OCI-LY7 (cell line): ENCODE results near the gene ACKR2. TPM values are rescaled to one million over a fixed set of nuclear protein-coding genes. Genes with fewer than 3 reads are reported as not detected.
A peak's percentile ranks its signal among the peaks of the same experiment; 100 is the strongest.

Experiments
- BruUV-seq: library from RNA; stranded (reverse); fragments of 400-500 nt; replicated peaks from 2 replicates; lab custom pipeline; 2021; lab: Mats Ljungman, UMichigan
- CTCF ChIA-PET: fragments of 300-600 bp; sonication (Branson Sonifier 250); formaldehyde crosslinking; loops from one replicate; lab custom pipeline; 2022; ENCODE audit warnings: antibody characterized with exemption; ENCODE audit not compliant: unreplicated experiment; lab: Charles Lee
- POLR2A ChIA-PET: fragments of 300-600 bp; sonication (Branson Sonifier 250); formaldehyde crosslinking; loops from one replicate; lab custom pipeline; 2022; ENCODE audit warnings: antibody characterized with exemption; lab: Charles Lee
- DNase-seq: peaks from one replicate; pipeline ENCODE4 v3.0.0-alpha.2; 2015; ENCODE audit warnings: low spot score
- H2AFZ ChIP-seq: fragments of 200-600 bp; sonication (generic), shearing (Covaris generic); 2 replicates; pipeline ENCODE4 v1.6.1; 2014; ENCODE audit warnings: mild to moderate bottlenecking, antibody characterized with exemption, low read length, moderate library complexity
- H3K27ac ChIP-seq: fragments of 200-600 bp; sonication (generic); 2 replicates; pipeline ENCODE4 v1.5.1; 2014; ENCODE audit warnings: mixed run types, low read depth, mild to moderate bottlenecking, moderate library complexity, low read length, inconsistent platforms; ENCODE audit not compliant: poor library complexity, severe bottlenecking
- H3K36me3 ChIP-seq: fragments of 200-600 bp; sonication (generic); 2 replicates; pipeline ENCODE4 v1.6.1; 2014; ENCODE audit warnings: mild to moderate bottlenecking, antibody characterized with exemption, low read length, moderate library complexity, mixed read lengths; ENCODE audit not compliant: insufficient read depth
- H3K4me1 ChIP-seq: fragments of 200-600 bp; sonication (generic); 2 replicates; pipeline ENCODE4 v1.5.1; 2014; ENCODE audit warnings: mild to moderate bottlenecking, low read length; ENCODE audit not compliant: insufficient read depth, poor library complexity, severe bottlenecking
- H3K4me2 ChIP-seq: fragments of 200-600 bp; sonication (generic); 2 replicates; pipeline ENCODE4 v1.6.1; 2014; ENCODE audit warnings: mild to moderate bottlenecking, low read length
- H3K4me3 ChIP-seq: fragments of 200-600 bp; sonication (generic); 2 replicates; pipeline ENCODE4 v1.5.1; 2014; ENCODE audit warnings: mild to moderate bottlenecking, low read depth, low read length; ENCODE audit not compliant: poor library complexity, severe bottlenecking
- H3K79me2 ChIP-seq: fragments of 200-600 bp; sonication (generic); 2 replicates; pipeline ENCODE4 v1.6.1; 2016; ENCODE audit warnings: low read depth, mild to moderate bottlenecking, low read length, moderate library complexity, mixed read lengths; ENCODE audit not compliant: insufficient read depth
- H3K9me2 ChIP-seq: fragments of 200-600 bp; sonication (generic); 2 replicates; pipeline ENCODE4 v1.6.1; 2016; ENCODE audit warnings: mild to moderate bottlenecking, low read length, mixed read lengths; ENCODE audit not compliant: insufficient read depth
- H3K9me3 ChIP-seq: fragments of 200-600 bp; sonication (generic); 2 replicates; pipeline ENCODE4 v1.6.1; 2014; ENCODE audit warnings: mild to moderate bottlenecking, mixed run types, low read length, mixed read lengths
- H4K20me1 ChIP-seq: fragments of 200-600 bp; sonication (generic); 2 replicates; pipeline ENCODE4 v1.6.1; 2014; ENCODE audit warnings: mild to moderate bottlenecking, antibody characterized with exemption, low read length, moderate library complexity, mixed read lengths; ENCODE audit not compliant: insufficient read depth
- EZH2phosphoT487 ChIP-seq: fragments of 200-600 bp; sonication (generic); IDR thresholded peaks from 2 replicates; pipeline ENCODE4 v1.6.1; 2018; ENCODE audit warnings: low read depth, borderline replicate concordance, mild to moderate bottlenecking, mixed run types, antibody characterized with exemption, low read length, moderate library complexity, mixed read lengths
- intact Hi-C: fragments of 100-400 bp; cut with micrococcal nuclease; formaldehyde crosslinking; loops from one replicate; pipeline ENCODE4 v1.10.0; 2022; ENCODE audit not compliant: unreplicated experiment
- total RNA-seq, 2 experiments: library from RNA; depleted of rRNA in 1 of 2; stranded (reverse); fragments of >200 nt in 1 of 2; shearing (Covaris generic) in 1 of 2; gene quantifications; 2 replicates each; pipeline ENCODE4 v1.2.3, GENCODE V29; 2014 to 2022
- TF ChIP-seq, protein P1 (sequence below): fragments of 200-600 bp; sonication (generic); conservative IDR thresholded peaks from 2 replicates; pipeline ENCODE4 v1.5.1; 2014; ENCODE audit warnings: mild to moderate bottlenecking, antibody characterized with exemption, low read length, moderate library complexity, mixed read lengths

ACKR2 gene
- total RNA-seq, 2 experiments from 2014 or later = 2.9 TPM; not detected in 1

DNA sequence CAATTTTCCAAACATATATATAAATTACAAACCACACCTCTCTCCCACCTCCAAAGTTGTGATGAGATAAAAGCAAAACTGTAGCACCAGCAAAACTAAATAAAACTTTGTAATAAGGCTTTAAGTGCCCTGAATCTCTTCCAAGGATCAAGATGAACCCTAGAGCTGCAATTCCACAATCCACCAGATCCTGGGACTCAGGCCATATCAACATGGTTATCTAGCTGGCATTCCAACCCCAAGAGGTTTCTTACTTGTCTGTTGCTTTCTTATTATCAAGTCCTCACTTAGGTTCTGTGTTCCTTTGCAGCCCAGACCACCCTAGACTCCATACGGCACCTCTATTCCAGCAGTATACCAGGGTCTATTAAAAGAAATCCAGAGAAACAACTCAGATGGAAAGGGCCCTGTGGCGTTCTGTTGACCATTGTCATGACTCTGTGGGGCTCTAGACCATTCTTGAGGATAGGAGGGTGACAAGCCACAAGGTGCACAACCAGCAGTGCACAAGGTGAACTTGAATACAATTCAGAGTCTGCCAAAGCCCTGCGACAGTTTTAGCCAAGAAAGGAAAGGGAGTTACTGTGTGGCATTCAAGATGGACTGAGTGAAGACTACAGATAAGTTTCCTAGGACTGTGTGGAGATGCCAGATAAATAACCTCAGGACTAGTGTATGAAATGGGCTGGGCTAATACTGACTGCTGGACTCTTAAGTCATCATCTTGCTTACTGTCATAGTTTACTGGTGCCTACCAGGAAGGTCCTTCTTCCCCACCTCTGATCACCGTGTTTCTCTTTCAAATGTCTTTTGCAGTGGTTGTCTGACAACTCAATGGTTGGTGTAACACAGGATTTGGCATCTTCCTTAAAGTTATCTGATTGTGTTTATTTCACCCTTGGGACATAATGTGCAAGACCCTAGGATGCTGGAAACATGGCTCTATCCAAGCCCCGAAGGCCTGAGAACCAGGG is 27.2 kb downstream of the ACKR2 start:
- DNase-seq = no peak
- no TSS peak for BruUV-seq
- intact Hi-C loops = no loop called here
- no peak overlapping the region for H3K4me3 ChIP-seq
- TF ChIP-seq, protein P1, sequence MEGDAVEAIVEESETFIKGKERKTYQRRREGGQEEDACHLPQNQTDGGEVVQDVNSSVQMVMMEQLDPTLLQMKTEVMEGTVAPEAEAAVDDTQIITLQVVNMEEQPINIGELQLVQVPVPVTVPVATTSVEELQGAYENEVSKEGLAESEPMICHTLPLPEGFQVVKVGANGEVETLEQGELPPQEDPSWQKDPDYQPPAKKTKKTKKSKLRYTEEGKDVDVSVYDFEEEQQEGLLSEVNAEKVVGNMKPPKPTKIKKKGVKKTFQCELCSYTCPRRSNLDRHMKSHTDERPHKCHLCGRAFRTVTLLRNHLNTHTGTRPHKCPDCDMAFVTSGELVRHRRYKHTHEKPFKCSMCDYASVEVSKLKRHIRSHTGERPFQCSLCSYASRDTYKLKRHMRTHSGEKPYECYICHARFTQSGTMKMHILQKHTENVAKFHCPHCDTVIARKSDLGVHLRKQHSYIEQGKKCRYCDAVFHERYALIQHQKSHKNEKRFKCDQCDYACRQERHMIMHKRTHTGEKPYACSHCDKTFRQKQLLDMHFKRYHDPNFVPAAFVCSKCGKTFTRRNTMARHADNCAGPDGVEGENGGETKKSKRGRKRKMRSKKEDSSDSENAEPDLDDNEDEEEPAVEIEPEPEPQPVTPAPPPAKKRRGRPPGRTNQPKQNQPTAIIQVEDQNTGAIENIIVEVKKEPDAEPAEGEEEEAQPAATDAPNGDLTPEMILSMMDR = no peak
- no peak for TF ChIP-seq EZH2phosphoT487
- POLR2A ChIA-PET = no interaction called here
- H3K79me2 ChIP-seq = no peaks in the 10 kb centered on the region
- H2AFZ ChIP-seq = no peak overlapping the region
- no peaks in the 10 kb centered on the region for H4K20me1 ChIP-seq
- H3K4me2 ChIP-seq = no peak overlapping the region
- CTCF ChIA-PET = no interaction called here
- H3K9me2 ChIP-seq = no peaks in the 10 kb centered on the region
- no peaks in the 10 kb centered on the region for H3K9me3 ChIP-seq
- no peak overlapping the region for H3K27ac ChIP-seq
- H3K4me1 ChIP-seq = no peaks in the 10 kb centered on the region
- no peaks in the 10 kb centered on the region for H3K36me3 ChIP-seq

DNA sequence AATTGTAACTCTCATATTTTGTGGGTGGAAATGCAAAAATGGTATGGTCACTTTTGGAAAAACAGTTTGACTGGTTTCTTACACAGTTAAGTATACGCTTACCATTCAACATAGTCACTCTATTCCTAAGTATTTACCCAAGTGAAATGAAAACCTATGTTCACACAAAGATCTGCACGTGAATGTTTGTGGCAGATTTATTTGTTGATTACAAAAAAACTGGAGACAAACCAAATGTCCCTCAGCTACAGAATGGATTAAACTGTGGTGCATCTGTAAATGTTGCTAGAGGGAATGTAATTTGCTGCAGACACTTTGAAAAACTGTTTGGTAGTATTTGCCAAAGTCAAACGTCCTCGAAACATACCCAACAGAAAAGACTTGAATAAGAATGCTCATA is 29.3 kb downstream of the ACKR2 start:
- Histone ChIP-seq H3K27ac (no peak overlapping the region), H3K9me3 (no peaks in the 10 kb centered on the region), H3K4me1 (no peaks in the 10 kb centered on the region), H3K79me2 (no peaks in the 10 kb centered on the region), H2AFZ (no peak overlapping the region), H3K9me2 (no peaks in the 10 kb centered on the region), H3K4me3 (no peak overlapping the region), H3K4me2 (no peak overlapping the region), H4K20me1 (no peaks in the 10 kb centered on the region), H3K36me3 (no peaks in the 10 kb centered on the region)
- ChIA-PET CTCF (no interaction called here), POLR2A (no interaction called here)
- DNase-seq = no peak
- intact Hi-C loops = no loop called here
- TF ChIP-seq, protein P1 = no peak
- no peak for TF ChIP-seq EZH2phosphoT487
- no TSS peak for BruUV-seq

DNA sequence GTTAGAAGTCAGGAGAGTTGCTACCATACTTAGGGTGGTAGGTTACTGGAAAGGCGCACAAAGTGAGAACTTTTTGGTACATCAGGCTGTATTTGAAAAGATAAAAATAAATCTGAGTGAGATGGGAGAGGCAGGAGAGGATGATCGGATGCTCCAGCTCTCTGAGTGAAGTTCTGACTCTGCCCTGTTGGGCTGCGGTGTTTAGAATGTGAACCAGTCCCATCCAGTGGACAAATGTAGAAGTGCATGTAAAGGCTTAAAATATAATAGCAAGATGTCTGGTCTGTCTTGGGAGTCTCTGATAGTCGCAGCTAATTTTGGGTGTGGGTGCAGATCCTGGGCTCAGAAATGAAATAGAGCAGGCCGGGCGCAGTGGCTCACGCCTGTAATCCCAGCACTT is 30.4 kb downstream of the ACKR2 start:
- Histone ChIP-seq H3K4me2 (no peak overlapping the region), H3K27ac (no peak overlapping the region), H3K9me2 (no peaks in the 10 kb centered on the region), H2AFZ (no peak overlapping the region), H3K36me3 (no peaks in the 10 kb centered on the region), H3K79me2 (no peaks in the 10 kb centered on the region), H4K20me1 (no peaks in the 10 kb centered on the region), H3K9me3 (no peaks in the 10 kb centered on the region), H3K4me1 (no peaks in the 10 kb centered on the region), H3K4me3 (no peak overlapping the region)
- no peak for TF ChIP-seq EZH2phosphoT487
- TF ChIP-seq, protein P1 = peak; percentile 75
- peak; percentile 63 for DNase-seq
- intact Hi-C loops = no loop called here
- ChIA-PET CTCF (interaction anchor here (1.0 kb wide), 1 partner anchor 60 kb away, joined by 3 read pairs; no protein-coding TSS in a partner anchor), POLR2A (interaction anchor here (0.6 kb wide), 1 partner anchor 20 kb away, joined by 4 read pairs; no protein-coding TSS in a partner anchor)
- BruUV-seq = no TSS peak
